Measurements from ENCODE around the gene CR1L. TPM values are rescaled to one million over a fixed set of nuclear protein-coding genes. Genes with fewer than 3 reads are reported as not detected.

The CR1L gene
- total and polyA plus RNA-seq, 2 donors (not counting 3 experiments of a cell fraction or from before 2014, with no cell fraction given), result not detected

- no peak overlapping the region for H3K27ac ChIP-seq (ENCODE audit: insufficient read depth, low read depth, low read length)
- DNase-seq (ENCODE audit: low read depth, low spot score), result no peak
- H3K4me2 ChIP-seq (ENCODE audit: insufficient read depth, low read length), result peak overlapping the region; percentile 88
- H3K4me1 ChIP-seq (ENCODE audit: control insufficient read depth, extremely low read depth, insufficient read depth, low read length), result peaks cover 10% of the 10 kb centered on the region
- H4K20me1 ChIP-seq (replicated peaks; ENCODE audit: control insufficient read depth, extremely low read depth, insufficient read depth, low read length), result no peaks in the 10 kb centered on the region
- dilution Hi-C loops (cut with MboI; ENCODE audit: extremely low pct_ligation_motif_present, low sequenced_read_pairs), result no loop called here
- no peak for FAIRE-seq
- no peaks in the 10 kb centered on the region for H3K9me1 ChIP-seq (replicated peaks; ENCODE audit: control insufficient read depth, extremely low read depth, insufficient read depth, low read length)
- peaks cover 9 to 38% of the 10 kb centered on the region in 2 experiments for H3K27me3 ChIP-seq (ENCODE audit: control insufficient read depth in 2 of 2, insufficient read depth in 2 of 2, low read length in 2 of 2)
- intact Hi-C loops (cut with micrococcal nuclease), result no loop called here
- ChIA-PET CTCF (interaction anchor here (1.5 kb wide), 1 partner anchor 26 kb away, joined by 5 read pairs; no protein-coding TSS in a partner anchor), POLR2A (no interaction called here)
- peak overlapping the region in 1 of 3 experiments; percentile 83 for H3K4me3 ChIP-seq (replicated peaks in 1 of 3; ENCODE audit: insufficient read depth in 1 of 3, low read depth in 1 of 3, low read length in 3 of 3)
- TF ChIP-seq POLR2A (IDR thresholded peaks at IDR 0.05; ENCODE audit: low read depth, low read length) (no peak), EZH2 (IDR thresholded peaks at IDR 0.05; ENCODE audit: borderline replicate concordance, low read depth, low read length, severe bottlenecking) (no peak), POLR2AphosphoS5 (IDR thresholded peaks at IDR 0.05; ENCODE audit: insufficient read depth, low read depth, low read length) (no peak), JUN (IDR thresholded peaks at IDR 0.05; ENCODE audit: borderline replicate concordance, insufficient read depth, insufficient read length, low read depth) (no peak), MYC (IDR thresholded peaks at IDR 0.05; ENCODE audit: low read depth, low read length) (no peak), FOS (IDR thresholded peaks at IDR 0.05; ENCODE audit: borderline replicate concordance, insufficient read depth, low read length) (no peak), CTCF (IDR thresholded peaks at IDR 0.05; ENCODE audit: extremely low read depth in 1 of 2, insufficient read depth in 1 of 2, low read depth in 1 of 2, low read length in 2 of 2) (no peak), GATA2 (IDR thresholded peaks at IDR 0.05; ENCODE audit: insufficient read depth, insufficient read length, low read depth, low read length) (no peak)
- TF ChIP-seq, protein P1, sequence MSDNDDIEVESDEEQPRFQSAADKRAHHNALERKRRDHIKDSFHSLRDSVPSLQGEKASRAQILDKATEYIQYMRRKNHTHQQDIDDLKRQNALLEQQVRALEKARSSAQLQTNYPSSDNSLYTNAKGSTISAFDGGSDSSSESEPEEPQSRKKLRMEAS (IDR thresholded peaks at IDR 0.05; ENCODE audit: insufficient read depth, insufficient read length), result no peak
- peak overlapping the region; percentile 92 for H2AFZ ChIP-seq (ENCODE audit: low read depth, low read length)
- H3K9ac ChIP-seq (replicated peaks; ENCODE audit: extremely low read depth, insufficient read depth, low read length), result no peak overlapping the region
- no TSS peak for BruUV-seq (replicated peaks)
- H3K36me3 ChIP-seq (ENCODE audit: control insufficient read depth in 2 of 2, extremely low read depth in 1 of 2, insufficient read depth in 2 of 2, low read length in 2 of 2), result no peaks in the 10 kb centered on the region
- H3K9me3 ChIP-seq (replicated peaks; ENCODE audit: control insufficient read depth, insufficient read depth, low read length), result no peaks in the 10 kb centered on the region
- H3K79me2 ChIP-seq (ENCODE audit: control insufficient read depth, insufficient read depth, low read length), result no peaks in the 10 kb centered on the region
Observed at GRCh38 chr1:207645635-207646081, 725 bp downstream of the CR1L start.

Data from endothelial cell of umbilical vein (primary cell).